Measurements from ENCODE around the gene LDB2.

Gene LDB2

GRCh38 chr4:16521156-16521915 is 377.1 kb downstream of the LDB2 start:
- no peak for DNase-seq

GRCh38 chr4:16516796-16517439 is 381.5 kb downstream of the LDB2 start:
- no peak for DNase-seq

GRCh38 chr4:16513876-16514275 is 384.6 kb downstream of the LDB2 start:
- DNase-seq: no peak

DNA sequence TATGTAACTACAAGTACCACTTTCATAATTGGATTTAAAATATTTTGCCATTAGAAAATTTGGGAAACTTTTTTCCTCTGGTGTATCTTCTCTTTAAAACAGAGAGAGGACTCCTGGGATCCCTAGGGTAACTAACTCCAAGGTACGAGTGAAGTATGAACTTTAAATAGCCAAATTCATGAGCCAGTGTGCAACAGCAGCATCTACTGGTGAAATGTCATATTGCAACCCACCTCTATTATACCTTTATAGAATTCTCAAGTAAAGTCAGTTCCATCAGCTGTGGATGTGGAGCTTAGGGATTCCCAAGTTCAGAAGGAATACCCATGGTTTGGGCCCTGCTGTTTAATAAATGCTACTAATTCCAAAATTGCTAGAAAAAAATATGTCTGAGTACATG is 389.5 kb downstream of the LDB2 start:
- no peak for DNase-seq

GRCh38 chr4:16505726-16506125 is 392.7 kb downstream of the LDB2 start:
- no peak for DNase-seq

GRCh38 chr4:16505267-16505666 is 393.2 kb downstream of the LDB2 start:
- DNase-seq: no peak

GRCh38 chr4:16503421-16504100 is 394.9 kb downstream of the LDB2 start:
- DNase-seq: no peak

DNA sequence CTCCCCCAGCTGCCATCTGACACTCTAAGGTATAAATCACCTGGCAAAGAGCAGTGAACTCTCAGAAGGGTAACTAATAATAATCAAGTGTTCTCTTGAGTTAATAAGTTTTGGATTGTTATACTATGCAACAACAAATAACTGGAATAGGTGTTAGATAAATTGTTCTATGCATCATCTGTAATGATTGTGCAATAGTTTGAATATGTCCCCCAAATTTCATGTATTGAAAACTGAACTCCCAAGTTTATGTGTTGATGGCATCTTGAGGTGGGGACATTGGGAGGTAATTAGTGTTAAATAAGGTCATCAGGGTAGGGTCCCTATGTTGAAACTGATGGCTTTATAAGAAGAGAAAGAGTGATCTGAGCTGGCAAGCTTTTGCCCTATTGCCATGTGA is 399.5 kb downstream of the LDB2 start:
- DNase-seq: no peak

- DNase-seq: no peak
These were observed 401.9 kb downstream of the LDB2 start for GRCh38 chr4:16496501-16496900.

GRCh38 chr4:16492872-16493271 is 405.6 kb downstream of the LDB2 start:
- no peak for DNase-seq

DNA sequence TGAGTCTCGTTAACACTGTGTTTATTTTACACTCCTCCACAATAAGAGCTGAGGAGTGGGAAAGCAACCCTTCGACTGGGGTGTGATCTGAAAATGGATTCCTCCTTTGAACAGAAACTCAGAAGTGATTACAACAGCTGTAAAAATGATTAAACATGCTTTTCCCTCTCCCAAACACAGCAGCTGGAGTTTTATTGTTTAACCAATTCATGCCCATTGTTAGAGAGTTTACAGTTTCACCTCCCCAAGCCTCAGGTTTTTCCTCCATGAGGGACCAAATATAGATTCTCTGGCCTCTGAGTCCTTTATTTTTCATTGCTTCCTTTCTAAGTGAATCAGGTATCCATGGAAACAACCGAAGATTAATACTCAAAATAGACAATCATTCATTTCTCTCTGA is 409.2 kb downstream of the LDB2 start:
- DNase-seq: no peak

DNA sequence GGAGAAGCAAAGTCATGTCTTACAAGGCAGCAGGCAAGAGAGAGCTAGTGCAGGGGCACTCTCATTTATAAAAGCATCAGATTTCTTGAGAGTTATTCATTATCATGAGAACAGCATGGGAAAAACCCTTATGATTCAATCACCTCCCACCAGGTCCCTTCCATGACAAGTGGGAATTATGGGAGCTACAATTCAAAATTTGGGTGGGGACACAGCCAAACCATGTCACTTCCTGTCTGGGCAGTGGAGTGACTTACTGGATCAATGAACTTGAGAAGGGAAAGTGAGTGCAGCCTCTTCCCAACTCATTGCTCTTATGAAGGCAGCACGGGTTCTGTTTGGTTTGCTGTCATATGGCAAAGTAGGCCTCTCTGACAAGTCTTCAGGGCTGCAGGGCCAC is 410.4 kb downstream of the LDB2 start:
- no peak for DNase-seq

DNA sequence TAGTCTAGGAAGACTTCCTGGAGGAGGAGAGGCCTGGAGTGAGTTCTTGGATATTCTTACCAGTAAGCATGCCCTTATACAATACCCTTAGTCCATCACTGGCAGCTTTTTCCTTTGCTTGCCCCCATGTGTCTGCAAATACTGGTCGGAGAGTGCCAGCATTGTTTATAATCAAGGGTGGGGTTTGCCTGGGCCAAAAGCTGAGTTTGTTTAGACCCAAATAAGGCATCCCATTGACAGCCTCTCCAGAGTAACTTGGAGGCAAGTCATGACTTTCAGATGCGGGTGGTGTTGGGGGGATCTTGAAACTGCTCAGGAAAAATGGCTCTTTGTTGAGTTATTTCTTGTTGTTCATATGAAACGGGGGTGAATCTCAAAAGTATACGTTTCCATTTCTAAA is 413.7 kb downstream of the LDB2 start:
- no peak for DNase-seq

GRCh38 chr4:16483540-16483939 is 414.9 kb downstream of the LDB2 start:
- DNase-seq: no peak

DNA sequence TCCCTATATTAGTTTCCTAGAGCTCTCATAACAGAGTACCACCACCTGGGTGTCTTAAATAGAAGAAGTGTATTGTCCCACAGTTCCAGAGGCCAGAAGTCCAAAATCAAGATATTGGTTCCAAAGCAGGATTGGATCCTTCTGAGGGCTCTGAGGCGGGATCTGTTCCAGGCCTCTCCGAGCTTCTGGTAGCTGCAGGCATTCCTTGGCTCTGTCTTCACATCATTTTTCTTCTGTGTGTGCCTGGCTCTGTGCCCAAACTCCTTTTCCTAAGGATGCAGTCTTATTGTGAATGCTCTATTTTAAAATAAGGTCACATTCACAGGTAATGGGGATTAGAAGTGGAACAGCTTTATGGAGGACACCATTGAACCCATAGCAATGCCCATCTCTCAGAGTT is 418.4 kb downstream of the LDB2 start:
- DNase-seq: no peak

- no peak for DNase-seq
These were observed 425.9 kb downstream of the LDB2 start for GRCh38 chr4:16472537-16472936.

GRCh38 chr4:16467061-16467460 is 431.4 kb downstream of the LDB2 start:
- DNase-seq: no peak

DNA sequence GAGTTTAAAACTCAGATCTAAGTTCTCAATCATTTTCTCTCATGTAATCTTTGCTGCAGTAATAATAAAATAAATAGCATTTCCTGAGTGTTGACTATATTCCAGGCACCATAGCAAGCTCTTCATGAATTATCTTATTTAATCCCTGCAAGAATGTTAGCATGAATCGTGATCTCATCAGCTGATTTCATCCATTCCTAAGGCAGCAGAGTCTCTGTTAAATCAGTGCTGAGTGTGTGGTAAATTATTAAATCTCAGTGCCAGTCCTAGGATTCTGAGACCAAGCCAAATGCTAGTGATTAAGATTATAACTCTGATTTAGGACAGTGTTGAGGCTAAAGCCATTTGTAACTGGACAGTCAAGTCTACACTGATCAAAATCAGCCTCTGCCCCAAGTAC is 431.9 kb downstream of the LDB2 start:
- DNase-seq: no peak

DNA sequence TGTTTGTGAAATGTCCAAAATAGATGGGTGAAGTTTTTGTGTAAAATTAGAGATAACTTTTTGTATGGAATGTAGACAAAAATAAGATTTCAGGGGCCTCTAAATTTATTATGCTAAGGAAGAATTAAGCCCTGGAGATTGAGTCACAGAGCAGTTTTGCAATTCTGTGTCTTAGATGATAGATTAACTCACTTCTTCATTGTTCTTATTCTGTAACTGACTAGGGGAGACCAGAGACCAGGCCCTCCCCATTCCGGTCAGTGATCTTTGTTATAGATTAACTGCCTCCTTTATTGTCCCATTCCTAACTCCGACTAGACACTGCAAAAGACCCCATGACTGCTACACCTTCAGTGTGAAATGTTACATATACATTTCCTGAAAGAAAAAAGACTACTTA is 433.8 kb downstream of the LDB2 start:
- DNase-seq: no peak

DNA sequence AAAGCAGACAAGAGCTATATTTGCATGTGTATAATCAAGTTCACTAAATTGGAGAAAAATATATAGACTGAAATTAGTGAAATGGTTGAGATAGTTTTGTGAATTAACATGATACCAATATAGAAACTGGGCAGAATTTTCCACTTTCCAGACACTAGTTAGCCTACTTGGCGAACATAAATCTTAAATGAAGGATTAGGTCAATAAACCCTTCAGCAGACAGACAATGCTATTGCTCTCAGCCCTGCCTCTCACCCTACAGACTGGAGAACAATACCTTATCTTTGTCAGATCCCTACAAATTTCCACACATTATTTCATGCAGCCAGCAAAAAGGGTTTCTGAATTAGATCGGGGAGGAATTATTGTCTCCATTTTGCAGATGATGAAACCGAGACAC is 435.8 kb downstream of the LDB2 start:
- DNase-seq: no peak

DNA sequence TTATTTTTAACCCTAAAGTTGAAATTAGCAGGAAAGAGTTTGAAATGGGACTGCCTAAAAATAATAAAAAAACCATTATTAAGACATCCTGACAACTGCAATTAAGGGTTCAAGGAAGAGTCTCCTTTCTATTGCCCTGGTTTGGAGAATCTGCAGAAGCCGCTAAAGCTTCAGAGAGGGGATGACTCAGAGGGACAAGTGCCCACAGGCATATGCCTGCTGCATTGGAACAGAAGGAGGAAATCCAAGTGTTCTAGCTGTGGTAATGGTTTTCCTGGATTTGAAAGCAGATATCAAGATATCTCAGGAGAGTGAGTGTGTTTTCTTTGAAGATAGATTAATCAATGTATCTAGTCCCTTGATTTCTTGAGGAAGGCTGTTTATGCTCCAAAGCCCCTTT is 437.1 kb downstream of the LDB2 start:
- DNase-seq: no peak

DNA sequence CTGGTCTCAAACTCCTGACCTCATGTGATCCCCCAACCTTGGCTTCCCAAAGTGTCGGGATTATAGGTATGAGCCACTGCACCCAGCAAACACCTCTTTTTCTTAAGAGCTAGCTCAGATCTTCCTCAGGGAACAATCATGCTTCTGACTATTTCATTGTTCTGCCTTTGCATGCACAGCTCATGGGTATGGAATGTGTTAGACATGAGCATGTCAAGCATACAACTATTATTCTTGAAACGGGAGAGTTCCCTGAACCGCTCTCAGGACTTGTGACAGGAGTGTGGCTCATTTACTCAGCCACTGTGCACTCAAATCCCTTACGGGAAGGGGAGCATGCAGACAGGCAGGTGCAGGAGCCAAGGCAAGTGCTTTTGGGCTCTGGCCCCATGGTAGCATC is 440.5 kb downstream of the LDB2 start:
- no peak for DNase-seq
